Measurements from ENCODE around the gene PXMP4.

Gene PXMP4

DNA sequence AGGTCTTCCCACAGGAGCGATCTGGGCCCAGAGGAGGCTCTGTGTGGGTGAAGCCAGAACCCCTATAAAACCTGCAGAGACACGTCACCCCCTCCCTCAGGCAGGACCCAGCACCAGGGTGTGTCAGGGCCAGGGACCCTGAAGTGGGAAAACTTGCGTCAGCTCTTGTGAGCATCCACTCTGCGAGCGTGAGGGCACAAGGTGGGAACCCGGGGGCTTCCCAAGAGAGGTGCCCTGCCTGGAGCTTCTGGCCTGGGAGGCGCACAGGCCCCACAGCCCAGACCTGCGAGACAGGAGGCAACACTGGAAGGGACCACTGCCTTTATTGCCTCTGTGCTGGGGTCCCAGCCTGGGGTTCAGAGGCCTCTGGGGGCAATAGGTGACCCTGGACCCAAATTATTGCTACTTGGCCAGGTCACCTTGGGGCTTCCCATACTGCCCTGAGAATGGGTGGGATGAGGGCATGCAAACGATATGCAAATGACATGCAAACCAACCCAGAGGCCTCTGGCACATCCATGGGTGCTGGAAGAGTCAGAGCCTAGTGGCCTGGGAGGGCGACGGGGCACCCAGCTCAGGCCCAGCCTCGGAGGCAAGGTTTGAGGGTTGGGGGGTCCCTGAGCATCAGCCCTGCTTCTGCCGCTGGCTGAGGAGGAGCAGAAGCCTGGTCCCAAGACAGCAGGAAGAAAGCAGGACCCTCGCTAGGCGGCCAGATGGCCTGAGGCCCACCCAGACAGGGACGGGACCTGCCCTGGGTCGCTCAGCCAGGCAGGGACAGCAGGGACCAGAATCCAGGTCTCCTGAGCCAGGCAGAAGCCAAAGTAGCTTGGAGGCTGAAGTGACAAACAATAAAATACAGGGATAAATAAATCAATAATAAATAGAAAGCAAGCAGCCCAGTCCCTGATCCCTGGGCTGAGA lies 63.1 kb downstream of the PXMP4 start:
- DNase-seq (ENCODE audit: extremely low read depth in 1 of 2, low read depth in 1 of 2), result no peak

DNA sequence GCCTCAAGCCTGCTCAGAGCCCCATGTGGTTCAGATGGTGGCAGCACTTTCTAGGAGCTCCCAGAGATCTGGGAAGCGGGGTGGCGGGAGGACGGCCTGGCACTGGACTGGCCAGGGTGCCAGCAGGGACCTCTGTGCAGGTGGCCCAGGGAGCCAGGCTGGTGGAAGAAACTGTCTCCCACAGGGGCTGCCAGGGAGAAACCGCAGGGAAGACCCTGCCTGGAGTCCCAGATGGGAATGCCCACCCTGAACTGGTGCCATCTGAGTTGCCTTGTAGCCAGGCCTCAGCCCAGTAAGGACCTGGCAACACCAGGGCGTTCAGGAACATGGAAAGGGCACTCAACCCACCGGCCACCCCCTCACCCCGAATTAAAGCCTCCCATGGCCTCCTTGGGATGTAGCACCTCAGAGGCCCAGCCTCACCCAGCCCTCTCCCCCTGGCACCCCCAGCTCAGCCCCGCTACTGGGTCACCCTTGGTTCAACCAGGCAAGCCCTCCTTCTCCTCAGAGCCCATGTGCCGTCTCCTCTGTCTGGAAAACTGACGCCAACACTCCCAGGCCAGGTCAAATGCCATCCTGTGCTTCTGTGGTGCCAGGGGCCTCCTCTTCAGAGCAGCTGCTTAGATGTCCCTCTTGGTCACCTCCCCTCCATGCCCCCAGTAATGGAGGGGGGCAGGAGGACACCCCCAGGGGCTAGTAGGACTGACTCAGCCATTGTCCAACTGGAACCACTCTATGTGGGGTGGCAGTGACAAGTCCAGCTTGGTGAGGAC lies 63.9 kb downstream of the PXMP4 start:
- no peak for DNase-seq (ENCODE audit: extremely low read depth in 1 of 2, low read depth in 1 of 2)

DNA sequence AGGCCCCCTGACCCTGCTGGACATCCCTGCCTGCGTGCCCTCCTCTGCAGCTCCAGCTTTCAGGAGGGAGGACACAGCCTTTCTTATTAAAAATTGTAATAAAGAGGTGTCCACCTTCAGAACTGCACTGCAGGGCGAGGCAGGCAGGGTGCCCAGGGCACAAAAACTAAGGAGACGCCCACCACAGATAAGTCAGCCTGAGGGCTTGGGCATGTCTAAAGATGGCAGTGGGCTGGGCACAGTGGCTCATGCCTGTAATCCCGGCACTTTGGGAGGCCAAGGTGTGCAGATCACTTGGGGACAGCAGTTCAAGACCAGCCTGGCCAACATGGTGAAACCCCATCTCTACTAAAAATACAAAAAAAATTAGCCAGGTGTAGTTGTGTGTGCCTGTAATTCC lies 64.9 kb downstream of the PXMP4 start:
- no peak for DNase-seq (ENCODE audit: extremely low read depth in 1 of 2, low read depth in 1 of 2)

DNA sequence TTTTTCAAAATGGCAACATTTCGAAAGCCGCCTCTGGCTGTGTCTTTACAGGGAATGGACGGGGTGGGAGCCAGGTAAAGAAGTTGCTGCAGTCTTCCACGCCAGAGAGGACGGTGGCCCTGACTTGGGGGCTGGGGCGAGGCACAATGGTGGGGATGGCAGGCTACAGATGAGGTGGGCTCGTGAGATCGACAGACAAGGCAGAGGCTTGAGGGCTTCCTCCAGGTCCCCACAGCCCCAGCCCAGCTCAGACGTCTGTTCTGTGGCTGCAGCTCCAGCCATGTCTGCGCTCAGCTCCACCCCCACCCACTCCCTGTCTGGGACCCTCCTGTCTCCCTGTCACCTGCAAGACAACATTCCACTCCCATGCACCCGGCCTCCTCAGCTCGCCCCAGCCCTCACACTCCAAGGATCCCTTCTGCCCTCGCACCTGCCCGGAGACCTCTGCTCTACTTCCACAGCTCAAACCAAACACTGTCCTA lies 65.4 kb downstream of the PXMP4 start:
- DNase-seq (ENCODE audit: extremely low read depth in 1 of 2, low read depth in 1 of 2), result no peak

DNA sequence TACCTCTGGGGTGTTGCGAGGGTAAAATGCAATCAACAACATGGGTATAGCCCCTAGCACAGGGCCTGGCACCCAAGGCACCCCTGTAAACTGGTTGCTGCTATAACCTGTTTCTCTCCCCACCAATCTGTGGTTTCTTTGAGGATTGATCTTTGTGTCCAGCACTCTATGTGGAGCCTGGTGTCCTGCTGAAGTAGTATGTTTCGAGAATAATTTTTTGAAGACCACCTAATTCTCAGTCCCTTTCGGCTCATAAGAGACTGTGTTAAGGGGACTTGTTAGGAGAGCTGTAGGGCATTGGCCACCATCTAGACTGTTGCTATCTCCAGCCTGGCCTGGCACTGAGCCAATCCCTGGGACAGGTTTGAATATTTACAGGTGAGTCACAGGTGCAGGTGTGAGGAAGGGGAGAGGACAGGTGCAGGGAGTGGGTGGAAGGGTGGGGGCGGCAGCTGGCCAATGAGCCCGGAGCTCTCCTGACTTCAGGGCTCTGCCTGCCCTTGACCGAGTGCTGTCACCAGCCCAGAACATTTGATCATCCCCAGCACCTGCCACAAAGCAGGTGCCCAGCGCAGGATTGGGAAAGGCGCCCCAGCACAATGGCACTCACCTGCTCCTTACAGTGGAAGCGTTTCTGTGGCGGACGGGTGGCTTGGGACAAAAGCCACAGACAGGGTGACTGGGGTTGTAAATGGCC lies 66.1 kb downstream of the PXMP4 start:
- no peak for DNase-seq (ENCODE audit: extremely low read depth in 1 of 2, low read depth in 1 of 2)

DNA sequence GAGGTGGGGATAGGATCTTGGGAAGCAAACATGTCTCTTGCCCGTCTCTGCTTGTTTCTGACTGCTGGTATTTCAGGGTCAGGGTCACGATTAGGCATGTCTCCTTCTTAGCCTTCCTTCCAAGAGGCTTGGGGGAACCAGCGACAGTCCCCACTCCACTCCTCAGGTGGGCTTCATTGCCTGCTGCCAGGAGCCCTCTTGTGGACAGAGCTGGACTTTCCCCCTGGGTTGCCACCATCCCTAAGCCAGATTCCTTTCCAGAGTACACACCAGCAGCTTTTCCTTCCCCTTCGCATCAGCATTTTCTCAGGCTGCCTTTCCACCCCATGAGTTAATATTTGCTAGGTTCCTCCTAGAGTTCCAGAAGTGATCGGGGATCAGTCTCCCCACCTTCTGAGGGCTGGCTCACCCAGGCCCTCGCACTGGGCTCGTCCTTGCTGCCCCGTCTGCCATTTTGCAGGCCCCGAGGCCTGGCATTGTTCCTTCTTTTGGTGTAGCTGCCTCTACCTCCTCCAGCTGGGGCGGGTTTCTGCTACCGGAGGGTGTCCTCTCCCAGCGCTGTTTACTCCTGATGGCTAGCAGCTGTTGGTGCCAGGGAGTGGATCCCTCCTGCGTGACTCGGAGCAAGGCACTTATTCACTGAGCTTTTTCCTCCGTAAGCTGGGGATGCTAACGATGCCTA lies 66.8 kb downstream of the PXMP4 start:
- no peak for DNase-seq (ENCODE audit: extremely low read depth in 1 of 2, low read depth in 1 of 2)

Measured in activated CD8-positive, alpha-beta memory T cell treated with anti-CD3 and anti-CD28 coated beads for 1 hour (primary cell).